GM23338 (cell line): ENCODE data around the gene OAS1. TPM values are rescaled to one million over a fixed set of nuclear protein-coding genes. Genes with fewer than 3 reads are reported as not detected.

Experiments
- ATAC-seq: fragments of 200-7000 bp; cut with Tn5 transposase; 3 replicates; pipeline ENCODE4 v1.9.1; 2020
- DNase-seq: peaks from one replicate; pipeline ENCODE4 v3.0.0-alpha.2; 2015; ENCODE audit warnings: low spot score
- H2AFZ ChIP-seq: fragments of 200-600 bp; sonication (generic); 2 replicates; pipeline ENCODE4 v1.8.0; 2016; ENCODE audit warnings: antibody characterized with exemption, mild to moderate bottlenecking, moderate library complexity
- H3F3A ChIP-seq: fragments of 200-600 bp; sonication (generic); replicated peaks from 2 replicates; pipeline ENCODE4 v1.8.0; 2017; ENCODE audit warnings: antibody characterized with exemption, mixed run types, low read depth
- H3K27ac ChIP-seq: fragments of 200-600 bp; sonication (generic); 2 replicates; pipeline ENCODE4 v1.6.1; 2016; ENCODE audit warnings: low read depth
- H3K27me3 ChIP-seq: fragments of 200-600 bp; sonication (generic); 2 replicates; pipeline ENCODE4 v1.8.0; 2016; ENCODE audit warnings: mild to moderate bottlenecking, mixed run types, moderate library complexity; ENCODE audit not compliant: insufficient read depth
- H3K36me3 ChIP-seq: fragments of 200-600 bp; sonication (generic); 2 replicates; pipeline ENCODE4 v1.8.0; 2016; ENCODE audit warnings: mild to moderate bottlenecking; ENCODE audit not compliant: insufficient read depth
- H3K4me1 ChIP-seq: fragments of 200-600 bp; sonication (generic); 2 replicates; pipeline ENCODE4 v1.8.0; 2016; ENCODE audit warnings: mild to moderate bottlenecking, moderate library complexity; ENCODE audit not compliant: insufficient read depth
- H3K4me2 ChIP-seq: fragments of 200-600 bp; sonication (generic); 2 replicates; pipeline ENCODE4 v1.7.1; 2017; ENCODE audit warnings: mixed run types
- H3K4me3 ChIP-seq: fragments of 200-600 bp; sonication (generic); 2 replicates; pipeline ENCODE4 v1.6.1; 2016; ENCODE audit warnings: mixed run types
- H3K79me2 ChIP-seq: fragments of 200-600 bp; sonication (generic); replicated peaks from 2 replicates; pipeline ENCODE4 v1.8.0; 2017; ENCODE audit warnings: mild to moderate bottlenecking; ENCODE audit not compliant: insufficient read depth
- H3K9me2 ChIP-seq: fragments of 200-600 bp; sonication (generic); 2 replicates; pipeline ENCODE4 v1.8.0; 2017; ENCODE audit not compliant: insufficient read depth
- H4K20me1 ChIP-seq: fragments of 200-600 bp; sonication (generic); replicated peaks from 2 replicates; pipeline ENCODE4 v1.8.0; 2017; ENCODE audit warnings: mild to moderate bottlenecking; ENCODE audit not compliant: insufficient read depth
- H3K27ac Mint-ChIP-seq: 2 replicates; pipeline ENCODE4 v1.8.0; 2020; ENCODE audit warnings: inconsistent platforms, mild to moderate bottlenecking, moderate library complexity, mixed read lengths
- H3K27me3 Mint-ChIP-seq: 3 replicates; pipeline ENCODE4 v1.8.0; 2022; ENCODE audit warnings: low read depth, mild to moderate bottlenecking, moderate library complexity, mixed read lengths, inconsistent platforms; ENCODE audit not compliant: insufficient read depth, poor library complexity
- H3K36me3 Mint-ChIP-seq: 3 replicates; pipeline ENCODE4 v1.8.0; 2021; ENCODE audit warnings: low read depth, mild to moderate bottlenecking, inconsistent platforms, moderate library complexity, mixed read lengths
- H3K4me1 Mint-ChIP-seq: 3 replicates; pipeline ENCODE4 v1.8.0; 2020; ENCODE audit warnings: mild to moderate bottlenecking, inconsistent platforms, mixed read lengths
- H3K4me3 Mint-ChIP-seq: 3 replicates; pipeline ENCODE4 v1.8.0; 2021; ENCODE audit warnings: moderate library complexity, mild to moderate bottlenecking, inconsistent platforms, mixed read lengths
- H3K9me3 Mint-ChIP-seq: 3 replicates; pipeline ENCODE4 v1.8.0; 2020; ENCODE audit warnings: moderate library complexity, mild to moderate bottlenecking, inconsistent platforms, mixed read lengths
- CREB1 ChIP-seq: fragments of 250-450 bp; sonication (Bioruptor Pico); IDR thresholded peaks from 2 replicates; pipeline ENCODE4 v1.5.0; 2020; ENCODE audit warnings: low read depth, mild to moderate bottlenecking, moderate library complexity
- CTCF ChIP-seq, 2 experiments: fragments of 200-600 bp in 1 of 2; sonication (generic) in 1 of 2; conservative IDR thresholded peaks; 2 replicates each; pipeline versions ENCODE4 v1.5.1 to v1.6.1; 2016 to 2017; ENCODE audit warnings: antibody characterized with exemption in 2 of 2, low read depth in 2 of 2, mild to moderate bottlenecking in 2 of 2, moderate library complexity in 1 of 2
- EZH2phosphoT487 ChIP-seq: fragments of 200-600 bp; sonication (generic); IDR thresholded peaks from one replicate; pipeline ENCODE4 v1.8.1; 2018; ENCODE audit warnings: antibody characterized with exemption; ENCODE audit not compliant: unreplicated experiment
- NANOG ChIP-seq: IDR thresholded peaks from 2 replicates; pipeline ENCODE4 v1.6.1; 2016; ENCODE audit warnings: antibody characterized with exemption, borderline replicate concordance
- REST ChIP-seq: IDR thresholded peaks from one replicate; pipeline ENCODE4 v1.6.1; 2018; ENCODE audit warnings: antibody characterized with exemption; ENCODE audit not compliant: unreplicated experiment
- STAT1 ChIP-seq: IDR thresholded peaks from one replicate; pipeline ENCODE4 v1.6.1; 2016; ENCODE audit warnings: antibody characterized with exemption; ENCODE audit not compliant: unreplicated experiment
- ZNF331 ChIP-seq: fragments of 250-450 bp; sonication (Bioruptor Pico); IDR thresholded peaks from 2 replicates; pipeline ENCODE4 v1.5.0; 2020; ENCODE audit warnings: low read depth, mild to moderate bottlenecking, moderate library complexity
- ZNF462 ChIP-seq: fragments of 250-450 bp; sonication (Bioruptor Pico); IDR thresholded peaks from 2 replicates; pipeline ENCODE4 v1.5.0; 2020; ENCODE audit warnings: mild to moderate bottlenecking, moderate library complexity
- long read RNA-seq: library from polyadenylated mRNA; unstranded; transcript quantifications from one replicate; pipeline ENCODE4 v2.0.0, GENCODE V29; 2020; ENCODE audit not compliant: unreplicated experiment
- polyA plus RNA-seq: library from polyadenylated mRNA; unstranded; fragments of >200 nt; fragmentation: Nextera tagmentation; extraction: Ambion mirVana; gene quantifications from 2 replicates; pipeline ENCODE4 v1.2.1, GENCODE V29; 2016
- total RNA-seq: library from RNA; depleted of rRNA; stranded (reverse); fragments of >200 nt; shearing (Covaris generic); gene quantifications from 2 replicates; pipeline ENCODE4 v1.2.3, GENCODE V29; 2014; rRNA removed

Gene OAS1
- total RNA-seq (not detected in 2 replicates), polyA plus RNA-seq (not detected in 2 replicates)
- long read RNA-seq = 0 reads

GRCh38 chr12:112906712-112907414, at the start of gene OAS1:
Gene OAS1, plus strand, starts transcription at chr12:112906962. Its CDS starts 78 bp downstream, at chr12:112907040.
- H3K27ac Mint-ChIP-seq = no peak within 1 kb of the TSS
- no peak for DNase-seq
- peaks cover 33% of the 10 kb centered on the region for H3K9me3 Mint-ChIP-seq
- no peaks in the 10 kb centered on the region for H3F3A ChIP-seq
- peak within 1 kb of the TSS; percentile 2 for H2AFZ ChIP-seq
- no peak within 1 kb of the TSS for H3K4me2 ChIP-seq
- no peaks in the 10 kb centered on the region for H3K9me2 ChIP-seq
- H3K4me3 Mint-ChIP-seq = no peak within 1 kb of the TSS
- H4K20me1 ChIP-seq = no peaks in the 10 kb centered on the region
- peaks cover 5% of the 10 kb centered on the region; the same call in 2 of the 3 replicates for H3K4me1 Mint-ChIP-seq
- H3K4me3 ChIP-seq = no peak within 1 kb of the TSS
- ATAC-seq = peak; percentile 37; the same call in 2 of the 3 replicates
- H3K4me1 ChIP-seq = no peaks in the 10 kb centered on the region
- peaks cover 8% of the 10 kb centered on the region; the same call in 2 of the 3 replicates for H3K36me3 Mint-ChIP-seq
- H3K27me3 Mint-ChIP-seq = peaks cover 9% of the 10 kb centered on the region
- no peak for TF ChIP-seq STAT1
- H3K27ac ChIP-seq = no peak within 1 kb of the TSS
- no peaks in the 10 kb centered on the region for H3K27me3 ChIP-seq
- H3K36me3 ChIP-seq = no peaks in the 10 kb centered on the region
- H3K79me2 ChIP-seq = no peaks in the 10 kb centered on the region

- Histone ChIP-seq H4K20me1 (no peaks in the 10 kb centered on the region), H3K27ac (no peak overlapping the region), H3K36me3 (no peaks in the 10 kb centered on the region), H3F3A (no peaks in the 10 kb centered on the region), H3K27me3 (no peaks in the 10 kb centered on the region), H3K4me2 (no peak overlapping the region), H3K4me3 (no peak overlapping the region), H3K9me2 (no peaks in the 10 kb centered on the region), H2AFZ (no peak overlapping the region), H3K79me2 (no peaks in the 10 kb centered on the region), H3K4me1 (peaks cover 5% of the 10 kb centered on the region; the same call in 1 of the 2 replicates)
- DNase-seq (no peak), ATAC-seq (no peak)
- H3K36me3 Mint-ChIP-seq = no peaks in the 10 kb centered on the region
- no peak for TF ChIP-seq NANOG
- TF ChIP-seq ZNF462 (CRISPR knock-in tag) = no peak
- no peak for TF ChIP-seq ZNF331 (CRISPR knock-in tag)
- TF ChIP-seq REST = no peak
- no peak for TF ChIP-seq CREB1 (CRISPR knock-in tag)
- no peak for TF ChIP-seq EZH2phosphoT487
- TF ChIP-seq CTCF (conservative IDR thresholded peaks at IDR 0.05; ENCODE audit: low read depth in 2 of 2) = no peak
- H3K27ac Mint-ChIP-seq = no peak overlapping the region
- no peak overlapping the region for H3K4me3 Mint-ChIP-seq
- no peaks in the 10 kb centered on the region for H3K27me3 Mint-ChIP-seq
- H3K4me1 Mint-ChIP-seq = peaks cover 5% of the 10 kb centered on the region
- no peaks in the 10 kb centered on the region for H3K9me3 Mint-ChIP-seq
Observed at GRCh38 chr12:112859291-112859690, 47.5 kb upstream of the OAS1 start.
